NCI-H2171 treated with DMSO at 0.1 percent for 48 hours (cell line): ENCODE data around the gene SLC22A9.

Experiments used
- DNase-seq: peaks from one replicate; lab custom pipeline; 2025; lab: John Stamatoyannopoulos, UW

Gene SLC22A9

DNA sequence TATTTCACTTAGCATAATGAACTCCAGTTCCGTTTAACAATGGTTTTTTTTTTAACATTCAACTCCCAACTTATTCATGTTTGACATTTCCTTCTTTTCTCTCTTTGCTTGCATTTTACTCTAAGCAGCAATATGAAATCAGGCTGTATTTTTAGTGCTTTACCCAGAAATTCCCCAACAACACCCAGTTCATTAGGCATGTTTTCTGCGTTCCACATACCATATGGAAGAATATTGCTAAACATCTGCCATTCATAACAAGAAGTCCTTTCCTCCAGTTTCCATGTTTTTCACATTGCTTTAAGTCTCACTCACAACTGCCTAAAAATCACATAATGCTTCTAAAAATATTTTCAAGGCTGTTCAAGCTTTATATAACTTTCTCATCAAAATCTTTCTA, 75.5 kb downstream of the SLC22A9 start:
- DNase-seq = peak; percentile 47

DNA sequence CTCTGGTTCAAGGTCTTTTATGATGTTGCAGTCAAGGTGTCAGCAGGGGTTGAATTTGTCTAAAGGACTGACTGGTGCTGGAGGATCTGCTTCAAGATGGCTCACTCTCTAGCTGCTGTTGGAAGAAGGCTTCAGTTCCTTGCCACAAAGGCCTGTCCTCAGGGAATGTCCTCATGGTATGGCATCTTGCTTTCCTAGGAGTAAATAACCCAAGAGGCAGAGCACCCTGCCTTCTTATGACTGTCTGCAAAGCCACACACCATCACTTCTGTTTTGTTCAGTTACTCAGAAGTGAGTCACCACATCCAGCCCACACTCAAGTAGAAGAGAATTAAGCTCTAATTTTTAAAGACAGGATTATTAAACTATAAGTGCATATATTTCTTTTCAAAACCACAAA, 76.1 kb downstream of the SLC22A9 start:
- no peak for DNase-seq

DNA sequence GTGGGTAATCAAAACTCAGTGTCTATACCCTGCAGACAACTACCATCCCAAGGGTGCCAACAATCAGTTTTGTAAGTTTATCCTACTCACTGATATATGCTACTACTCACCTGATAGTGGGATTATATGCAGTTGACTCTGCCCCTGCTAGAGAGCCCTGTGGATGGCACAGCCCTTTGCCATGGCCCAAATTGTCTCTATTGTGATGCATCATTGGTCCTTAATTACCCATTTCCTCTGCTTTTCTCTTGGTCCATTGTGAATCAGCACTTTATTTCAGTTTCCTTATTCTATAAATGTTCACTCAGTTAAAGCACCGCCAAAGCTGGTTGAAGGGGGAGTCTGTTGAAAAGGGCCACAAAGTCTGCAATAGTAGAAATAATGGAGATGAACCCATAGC, 79.1 kb downstream of the SLC22A9 start:
- no peak for DNase-seq

DNA sequence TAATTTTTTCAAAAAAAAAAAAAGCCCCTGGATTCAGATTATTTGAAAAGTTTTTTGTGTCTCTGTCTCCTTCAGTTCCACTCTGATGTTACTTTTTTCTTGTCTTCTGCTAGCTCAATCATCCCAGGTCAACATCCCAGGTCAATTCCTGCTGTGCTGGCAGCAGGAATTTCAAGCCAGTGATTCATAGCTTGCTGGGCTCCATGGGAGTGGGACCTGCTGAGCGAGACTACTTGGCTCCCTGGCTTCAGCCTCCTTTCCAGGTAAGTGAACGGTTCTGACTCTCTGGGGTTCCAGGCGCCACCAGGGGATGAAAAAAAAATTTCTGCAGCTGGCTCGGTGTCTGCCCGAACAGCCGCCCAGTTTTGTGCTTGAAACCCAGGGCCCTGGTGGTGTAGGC, 90.0 kb downstream of the SLC22A9 start:
- DNase-seq = no peak
